ENCODE results near the gene SREK1IP1.
"Not testable (repeated sequence)": the region's sequence is repeated elsewhere in the genome, so short reads cannot be mapped to it uniquely, and the experiment has no call there.

SREK1IP1 gene

DNA sequence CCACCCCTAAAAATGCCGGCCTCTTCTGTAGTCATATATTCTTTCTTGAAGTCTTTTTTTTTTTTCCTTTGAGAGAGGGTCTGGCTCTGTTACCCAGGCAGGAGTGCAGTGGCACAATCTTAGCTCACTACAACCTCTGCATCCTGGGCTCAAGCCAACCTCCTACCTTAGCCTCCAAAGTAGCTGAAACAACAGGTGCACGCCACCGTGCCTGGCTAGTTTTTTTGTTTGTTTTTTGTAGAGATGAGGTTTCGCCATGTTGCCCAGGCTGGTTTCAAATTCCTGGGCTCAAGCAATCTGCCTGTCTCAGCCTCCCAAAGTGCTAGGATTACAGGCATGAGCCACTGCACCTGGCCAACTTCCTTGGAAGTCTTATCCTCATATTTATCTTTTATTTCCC lies 19.1 kb downstream of the SREK1IP1 start:
- Histone ChIP-seq H3K4me1 (peaks cover 3% of the 10 kb centered on the region; the same call in 1 of the 2 replicates), H3K27me3 (ENCODE audit: low read depth) (no peaks in the 10 kb centered on the region), H3K9me3 (no peaks in the 10 kb centered on the region), H3K36me3 (replicated peaks) (no peaks in the 10 kb centered on the region; the same call in none of the 2 replicates), H3K4me3 (no peak overlapping the region)
- in situ Hi-C loops (cut with MboI; ENCODE audit: low sequenced_read_pairs): no loop called here
- no peak for DNase-seq (ENCODE audit: low spot score in 2 of 2)

DNA sequence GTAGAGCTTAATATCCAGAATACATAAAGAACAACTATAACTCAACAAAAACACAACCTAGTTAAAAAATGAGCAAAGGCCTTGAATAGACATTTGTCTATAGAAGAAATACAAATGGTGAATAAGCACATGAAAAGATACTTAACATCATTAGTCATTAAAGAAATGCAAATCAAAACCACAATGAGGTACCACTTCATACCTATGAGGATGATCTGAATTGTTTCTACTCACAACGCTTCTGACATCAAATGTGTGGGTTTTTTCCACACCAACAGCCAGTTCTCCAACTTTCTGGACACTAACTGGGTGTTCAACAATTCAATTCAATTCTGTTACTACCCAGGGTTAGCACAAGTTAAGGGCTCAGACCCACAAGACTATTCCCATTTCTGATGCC lies 22.0 kb downstream of the SREK1IP1 start:
- Histone ChIP-seq H3K4me3 (no peak overlapping the region), H3K9me3 (no peaks in the 10 kb centered on the region), H3K36me3 (replicated peaks) (no peaks in the 10 kb centered on the region; the same call in 1 of the 2 replicates), H3K27me3 (ENCODE audit: low read depth) (no peaks in the 10 kb centered on the region), H3K4me1 (peaks cover 3% of the 10 kb centered on the region; the same call in 1 of the 2 replicates)
- no peak for DNase-seq (ENCODE audit: low spot score in 2 of 2)
- in situ Hi-C loops (cut with MboI; ENCODE audit: low sequenced_read_pairs): no loop called here

DNA sequence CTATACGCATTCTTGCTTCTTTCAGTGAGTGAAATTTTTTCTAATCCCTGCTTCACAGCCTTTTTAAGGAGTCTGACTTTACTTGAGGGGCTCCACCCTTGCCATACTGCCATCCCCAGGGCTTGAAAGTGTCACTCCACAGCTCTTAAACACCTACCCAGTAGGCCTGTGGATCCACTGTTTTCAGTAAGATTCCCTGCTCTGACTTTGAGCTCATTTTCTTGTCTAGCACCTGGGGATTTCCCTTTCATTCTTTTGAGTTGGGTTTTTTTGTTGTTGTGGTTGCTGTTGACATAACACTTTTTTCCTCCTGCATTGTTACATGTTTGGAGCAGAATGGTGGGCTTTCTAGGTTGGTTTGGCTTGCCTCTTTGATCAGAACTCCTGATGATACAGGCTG lies 23.6 kb downstream of the SREK1IP1 start:
- Histone ChIP-seq H3K9me3 (no peaks in the 10 kb centered on the region), H3K4me3 (no peak overlapping the region), H3K36me3 (replicated peaks) (no peaks in the 10 kb centered on the region; the same call in none of the 2 replicates), H3K4me1 (peaks cover 3% of the 10 kb centered on the region; the same call in 1 of the 2 replicates), H3K27me3 (ENCODE audit: low read depth) (no peaks in the 10 kb centered on the region)
- in situ Hi-C loops (cut with MboI; ENCODE audit: low sequenced_read_pairs): no loop called here
- no peak for DNase-seq (ENCODE audit: low spot score in 2 of 2)

DNA sequence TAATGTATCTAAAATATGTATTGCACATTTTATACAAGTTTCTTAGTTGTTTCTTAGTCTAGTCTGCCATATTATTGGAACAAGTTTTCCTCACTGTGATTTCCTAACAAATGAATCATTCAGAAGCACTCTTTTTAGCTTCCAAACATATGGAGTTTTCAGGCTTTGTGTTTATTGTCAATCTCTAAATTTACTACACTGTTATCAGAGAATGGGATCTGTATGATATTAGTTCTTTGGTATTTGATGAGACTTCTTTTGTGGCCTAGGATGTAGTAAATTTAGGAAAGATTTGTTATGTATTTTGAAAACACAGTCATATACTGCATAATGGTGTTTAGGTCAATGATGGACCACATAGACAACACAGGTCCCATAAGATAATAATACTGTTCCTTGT lies 25.7 kb downstream of the SREK1IP1 start:
- Histone ChIP-seq H3K27me3 (ENCODE audit: low read depth) (no peaks in the 10 kb centered on the region), H3K4me3 (no peak overlapping the region), H3K36me3 (replicated peaks) (peaks cover 16% of the 10 kb centered on the region), H3K9me3 (no peaks in the 10 kb centered on the region), H3K4me1 (peaks cover 3% of the 10 kb centered on the region; the same call in 1 of the 2 replicates)
- in situ Hi-C loops (cut with MboI; ENCODE audit: low sequenced_read_pairs): no loop called here
- DNase-seq (ENCODE audit: low spot score in 2 of 2): no peak

DNA sequence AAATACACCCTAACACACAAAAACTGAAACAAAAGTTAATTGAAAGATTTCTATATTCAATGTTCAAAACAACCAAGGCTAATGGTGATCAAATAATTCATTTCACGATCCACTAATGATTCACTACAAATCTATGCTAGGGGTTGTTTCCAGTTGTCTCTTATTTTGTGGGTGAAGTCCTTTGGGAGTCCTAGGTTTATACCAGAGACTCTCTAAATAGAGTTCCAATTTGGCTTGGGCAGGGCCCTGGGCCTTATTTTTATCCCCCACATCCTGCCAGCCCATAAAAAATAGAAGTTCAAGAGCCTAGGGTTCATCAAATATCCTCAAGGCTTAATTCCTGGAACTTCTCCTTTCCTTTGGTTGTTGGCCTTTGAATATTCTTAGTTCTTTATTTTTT lies 26.1 kb downstream of the SREK1IP1 start:
- Histone ChIP-seq H3K9me3 (no peaks in the 10 kb centered on the region), H3K4me1 (peaks cover 3% of the 10 kb centered on the region; the same call in 1 of the 2 replicates), H3K27me3 (ENCODE audit: low read depth) (no peaks in the 10 kb centered on the region), H3K36me3 (replicated peaks) (peaks cover 16% of the 10 kb centered on the region), H3K4me3 (no peak overlapping the region)
- DNase-seq (ENCODE audit: low spot score in 2 of 2): no peak
- in situ Hi-C loops (cut with MboI; ENCODE audit: low sequenced_read_pairs): no loop called here

DNA sequence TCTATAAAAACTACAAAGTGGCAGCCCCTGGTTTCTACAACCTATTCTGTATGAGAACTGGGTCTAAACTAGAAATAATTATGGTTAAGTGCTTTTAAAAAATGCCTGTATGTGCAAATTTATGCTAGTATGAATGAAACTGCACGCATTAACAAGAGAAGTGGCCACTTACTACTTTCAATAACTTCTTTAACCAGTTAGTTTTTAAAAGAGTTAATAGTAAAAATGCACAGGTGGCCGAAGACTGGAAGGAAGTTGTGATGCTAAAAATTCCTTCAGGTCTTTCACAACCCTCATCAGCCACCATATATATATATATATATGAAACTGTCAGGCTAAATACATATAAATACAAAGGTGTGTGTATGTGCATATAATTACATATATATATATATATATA lies 41.3 kb downstream of the SREK1IP1 start:
- Histone ChIP-seq H3K4me1 (no peaks in the 10 kb centered on the region), H3K9me3 (no peaks in the 10 kb centered on the region), H3K27me3 (ENCODE audit: low read depth) (no peaks in the 10 kb centered on the region), H3K36me3 (replicated peaks) (peaks cover 6% of the 10 kb centered on the region; the same call in 1 of the 2 replicates), H3K4me3 (no peak overlapping the region)
- in situ Hi-C loops (cut with MboI; ENCODE audit: low sequenced_read_pairs): no loop called here
- DNase-seq (ENCODE audit: low spot score in 2 of 2): no peak

DNA sequence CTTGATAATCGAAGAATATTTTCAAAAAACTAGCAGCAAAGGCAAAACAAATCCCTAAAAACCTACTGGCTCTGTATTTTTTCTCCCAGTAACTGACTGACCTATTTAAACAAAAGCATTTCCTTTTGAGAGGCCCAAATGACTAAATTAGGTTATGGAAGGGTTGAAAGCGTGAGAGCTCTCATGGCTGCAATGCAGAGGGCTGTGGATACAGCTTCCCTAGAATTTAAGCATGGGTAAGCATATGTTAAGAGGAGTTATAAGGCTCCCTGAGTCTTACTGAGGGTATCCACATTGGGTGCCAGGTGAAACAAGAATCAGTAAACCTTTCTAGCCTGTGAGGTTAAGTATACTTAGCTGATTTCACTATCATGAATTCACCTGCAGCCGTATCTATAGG lies 45.9 kb downstream of the SREK1IP1 start:
- H3K4me3 ChIP-seq: no peak overlapping the region
- no peak for DNase-seq (ENCODE audit: low spot score in 2 of 2)
- peaks cover 6% of the 10 kb centered on the region; the same call in 1 of the 2 replicates for H3K36me3 ChIP-seq (replicated peaks)

DNA sequence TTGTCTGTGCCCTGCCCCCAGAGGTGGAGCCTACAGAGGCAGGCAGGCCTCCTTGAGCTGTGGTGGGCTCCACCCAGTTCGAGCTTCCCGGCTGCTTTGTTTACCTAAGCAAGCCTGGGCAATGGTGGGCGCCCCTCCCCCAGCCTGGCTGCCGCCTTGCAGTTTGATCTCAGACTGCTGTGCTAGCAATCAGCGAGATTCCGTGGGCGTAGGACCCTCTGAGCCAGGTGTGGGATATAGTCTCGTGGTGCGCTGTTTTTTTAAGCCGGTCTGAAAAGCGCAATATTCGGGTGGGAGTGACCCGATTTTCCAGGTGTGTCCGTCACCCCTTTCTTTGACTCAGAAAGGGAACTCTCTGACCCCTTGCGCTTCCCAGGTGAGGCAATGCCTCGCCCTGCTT lies 54.0 kb downstream of the SREK1IP1 start:
- H3K9me3 ChIP-seq; H3K27me3 ChIP-seq (ENCODE audit: low read depth); DNase-seq (ENCODE audit: low spot score in 2 of 2); H3K36me3 ChIP-seq (replicated peaks); H3K4me3 ChIP-seq; in situ Hi-C loops (cut with MboI; ENCODE audit: low sequenced_read_pairs); H3K4me1 ChIP-seq: not testable (repeated sequence)

More for the DNA sequence above, 45.9 kb downstream of the SREK1IP1 start:
- no peaks in the 10 kb centered on the region for H3K4me1 ChIP-seq
- in situ Hi-C loops (cut with MboI; ENCODE audit: low sequenced_read_pairs): no loop called here
- H3K9me3 ChIP-seq: no peaks in the 10 kb centered on the region
- no peaks in the 10 kb centered on the region for H3K27me3 ChIP-seq (ENCODE audit: low read depth)

DNA sequence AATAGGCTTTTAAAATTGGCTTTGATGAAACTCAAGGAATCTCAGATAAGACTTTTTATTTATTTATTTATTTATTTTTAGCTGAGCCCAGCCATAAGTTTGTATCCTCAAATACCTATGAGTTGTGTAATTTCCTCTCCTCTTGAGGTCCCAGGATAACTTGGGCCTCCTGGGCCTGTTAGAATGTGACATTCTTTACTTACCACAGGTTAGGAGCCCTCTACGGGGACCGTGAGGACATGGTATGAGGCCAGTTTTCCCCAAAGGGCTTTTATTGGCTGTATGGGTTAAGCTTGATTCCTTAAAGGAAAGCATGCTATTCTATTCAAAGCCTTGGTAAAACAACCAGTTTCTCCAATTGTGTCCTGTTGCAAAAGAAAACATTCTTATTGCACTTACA lies 61.3 kb downstream of the SREK1IP1 start:
- DNase-seq (ENCODE audit: low spot score in 2 of 2): no peak
- no peaks in the 10 kb centered on the region for H3K36me3 ChIP-seq (replicated peaks)
- H3K4me1 ChIP-seq: no peaks in the 10 kb centered on the region
- in situ Hi-C loops (cut with MboI; ENCODE audit: low sequenced_read_pairs): no loop called here
- peaks cover 3% of the 10 kb centered on the region; the same call in 1 of the 2 replicates for H3K27me3 ChIP-seq (ENCODE audit: low read depth)
- H3K4me3 ChIP-seq: no peak overlapping the region
- no peaks in the 10 kb centered on the region for H3K9me3 ChIP-seq

DNA sequence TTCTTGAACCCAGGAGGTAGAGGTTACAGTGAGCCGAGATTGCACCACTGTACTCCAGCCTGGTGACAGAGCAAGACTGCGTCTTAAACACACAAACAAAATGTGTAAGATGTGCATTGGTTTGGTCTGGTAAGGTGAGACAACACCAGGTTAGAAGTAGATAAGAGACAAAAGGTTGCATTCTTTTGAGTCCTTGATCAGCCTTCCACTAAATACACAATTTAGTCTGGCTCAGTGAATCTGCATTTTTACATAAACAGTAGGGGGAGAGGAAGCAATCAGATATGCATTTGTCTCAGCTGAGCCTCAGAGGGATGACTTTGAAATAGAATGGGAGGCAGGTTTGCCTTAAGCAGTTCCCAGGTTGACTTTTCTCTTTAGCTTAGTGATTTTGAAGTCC lies 62.4 kb downstream of the SREK1IP1 start:
- H3K4me1 ChIP-seq; H3K9me3 ChIP-seq; H3K36me3 ChIP-seq (replicated peaks); H3K4me3 ChIP-seq; in situ Hi-C loops (cut with MboI; ENCODE audit: low sequenced_read_pairs); DNase-seq (ENCODE audit: low spot score in 2 of 2); H3K27me3 ChIP-seq (ENCODE audit: low read depth): not testable (repeated sequence)

DNA sequence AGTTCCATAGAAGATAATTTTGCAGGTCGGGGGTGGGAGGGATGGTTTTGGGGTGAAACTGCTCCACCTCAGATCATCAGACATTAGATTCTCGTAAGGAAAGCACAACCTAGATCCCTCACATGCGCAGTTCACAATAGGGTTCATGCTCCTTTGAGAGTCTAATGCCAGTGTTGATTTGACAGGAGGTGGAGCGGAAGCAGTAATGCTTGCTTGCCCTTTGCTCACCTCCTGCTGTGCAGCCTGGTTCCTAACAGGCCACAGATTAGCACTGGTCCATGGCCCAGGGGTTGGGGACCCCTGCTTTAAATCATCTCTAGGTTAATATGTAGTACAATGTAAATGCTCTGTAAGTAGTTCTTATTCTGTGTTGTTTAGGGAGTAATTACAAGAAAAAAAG lies 67.7 kb downstream of the SREK1IP1 start:
- no peak for DNase-seq (ENCODE audit: low spot score in 2 of 2)
- no peaks in the 10 kb centered on the region for H3K36me3 ChIP-seq (replicated peaks)
- peaks cover 3% of the 10 kb centered on the region; the same call in 1 of the 2 replicates for H3K9me3 ChIP-seq
- no peaks in the 10 kb centered on the region for H3K4me1 ChIP-seq
- peaks cover 3% of the 10 kb centered on the region; the same call in 1 of the 2 replicates for H3K27me3 ChIP-seq (ENCODE audit: low read depth)
- H3K4me3 ChIP-seq: no peak overlapping the region
- in situ Hi-C loops (cut with MboI; ENCODE audit: low sequenced_read_pairs): no loop called here

DNA sequence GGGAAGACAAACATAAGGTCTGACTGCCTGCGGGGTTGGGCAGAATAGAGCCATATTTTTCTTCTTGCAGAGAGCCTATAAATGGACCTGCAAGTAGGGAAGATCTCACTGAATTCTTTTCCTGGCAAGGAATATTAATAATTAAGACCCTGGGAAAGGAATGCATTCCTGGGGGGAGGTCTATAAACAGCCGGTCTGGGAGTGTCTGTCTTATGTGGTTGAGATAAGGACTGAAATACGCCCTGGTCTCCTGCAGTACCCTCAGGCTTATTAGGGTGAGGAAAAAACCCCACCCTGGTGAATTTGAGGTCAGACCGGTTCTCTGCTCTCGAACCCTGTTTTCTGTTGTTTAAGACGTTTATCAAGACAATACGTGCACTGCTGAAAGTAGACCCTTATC lies 72.1 kb downstream of the SREK1IP1 start:
- H3K4me3 ChIP-seq; H3K4me1 ChIP-seq; H3K9me3 ChIP-seq; in situ Hi-C loops (cut with MboI; ENCODE audit: low sequenced_read_pairs); H3K27me3 ChIP-seq (ENCODE audit: low read depth); DNase-seq (ENCODE audit: low spot score in 2 of 2); H3K36me3 ChIP-seq (replicated peaks): not testable (repeated sequence)

DNA sequence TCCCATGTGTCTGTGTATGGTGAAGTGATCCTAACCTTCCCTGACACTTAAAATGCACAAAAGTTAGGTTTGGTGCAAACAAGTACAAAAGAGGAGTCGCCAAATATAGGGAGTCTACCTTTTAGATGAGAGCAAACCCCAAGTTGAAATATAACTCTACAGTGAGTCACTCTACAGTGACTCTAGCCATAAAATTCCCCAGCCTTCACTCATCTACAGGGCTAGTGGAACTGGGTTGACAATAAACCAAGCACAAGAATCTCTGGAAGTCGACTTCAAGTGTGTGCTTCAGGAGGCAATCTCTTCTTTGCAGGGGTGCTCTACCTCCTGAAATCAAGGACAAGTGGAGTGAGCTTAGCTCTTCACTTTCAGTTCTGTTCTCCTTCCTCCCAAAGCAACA lies 74.9 kb downstream of the SREK1IP1 start:
- Histone ChIP-seq H3K27me3 (ENCODE audit: low read depth) (no peaks in the 10 kb centered on the region), H3K9me3 (peaks cover 3% of the 10 kb centered on the region; the same call in 1 of the 2 replicates), H3K4me3 (no peak overlapping the region), H3K4me1 (no peaks in the 10 kb centered on the region), H3K36me3 (replicated peaks) (no peaks in the 10 kb centered on the region)
- no peak for DNase-seq (ENCODE audit: low spot score in 2 of 2)
- in situ Hi-C loops (cut with MboI; ENCODE audit: low sequenced_read_pairs): no loop called here

DNA sequence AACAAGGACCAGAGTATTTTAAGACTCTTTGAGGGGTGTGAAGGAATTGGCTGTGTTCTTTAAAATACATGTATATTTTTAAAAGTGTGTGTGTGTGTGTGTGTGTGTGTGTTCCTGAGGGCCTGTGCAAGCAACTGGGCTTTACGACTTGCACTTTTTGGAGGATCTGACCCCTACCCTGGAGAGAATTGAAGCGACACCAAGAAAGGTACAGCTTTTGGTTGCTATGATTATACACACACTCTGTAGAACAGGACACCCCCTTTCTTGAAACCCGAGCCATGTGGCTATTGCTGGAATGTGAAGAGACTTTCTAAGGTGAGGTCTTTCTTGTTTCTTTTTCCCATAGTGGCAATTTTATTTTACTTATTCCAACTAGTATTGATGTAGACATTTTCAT lies 77.2 kb downstream of the SREK1IP1 start:
- H3K27me3 ChIP-seq (ENCODE audit: low read depth): no peaks in the 10 kb centered on the region
- in situ Hi-C loops (cut with MboI; ENCODE audit: low sequenced_read_pairs): no loop called here

More for the DNA sequence above, 77.2 kb downstream of the SREK1IP1 start:
- Histone ChIP-seq H3K36me3 (replicated peaks) (no peaks in the 10 kb centered on the region), H3K4me3 (no peak overlapping the region), H3K9me3 (no peaks in the 10 kb centered on the region), H3K4me1 (no peaks in the 10 kb centered on the region)
- no peak for DNase-seq (ENCODE audit: low spot score in 2 of 2)
